Activated CD8-positive, alpha-beta memory T cell treated with anti-CD3 and anti-CD28 coated beads for 1 hour (primary cell): ENCODE measurements around the gene PRKAR2A.
"Not testable (repeated sequence)": the region's sequence is repeated elsewhere in the genome, so short reads cannot be mapped to it uniquely, and the experiment has no call there.

ENCODE experiments used
- DNase-seq, 2 donors: peaks; one replicate each; pipeline ENCODE4 v3.0.0-alpha.2; 2020; ENCODE audit warnings: low read depth in 1 of 2; ENCODE audit errors: extremely low read depth in 1 of 2

The PRKAR2A gene

GRCh38 chr3:48782046-48782445 is 65.6 kb downstream of the PRKAR2A start:
- no peak for DNase-seq

- DNase-seq: not testable (repeated sequence)
Measured at GRCh38 chr3:48778565-48778964, 69.1 kb downstream of the PRKAR2A start.

DNA sequence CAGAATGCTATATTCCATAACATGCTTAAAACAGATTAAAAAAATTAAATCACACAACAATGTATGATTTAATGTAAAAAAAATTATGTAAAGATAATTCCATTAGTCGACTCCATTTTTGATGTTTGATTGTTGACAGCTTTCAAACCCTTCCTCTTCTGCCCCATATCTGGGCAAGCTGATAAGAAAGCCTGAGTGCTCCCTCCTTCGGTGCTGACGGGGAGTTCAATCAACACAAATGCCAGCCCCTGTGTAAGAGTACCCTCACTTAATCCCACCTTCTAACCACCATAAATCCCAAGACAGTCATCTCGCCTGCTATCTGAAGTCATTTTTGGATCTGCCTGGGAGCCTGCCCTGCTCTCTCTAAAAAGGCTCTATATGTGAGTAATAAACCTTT is 70.8 kb downstream of the PRKAR2A start:
- DNase-seq: no peak

GRCh38 chr3:48770192-48770502 is 77.5 kb downstream of the PRKAR2A start:
- no peak for DNase-seq

- no peak for DNase-seq
Measured at GRCh38 chr3:48765376-48765775, 82.3 kb downstream of the PRKAR2A start.

DNA sequence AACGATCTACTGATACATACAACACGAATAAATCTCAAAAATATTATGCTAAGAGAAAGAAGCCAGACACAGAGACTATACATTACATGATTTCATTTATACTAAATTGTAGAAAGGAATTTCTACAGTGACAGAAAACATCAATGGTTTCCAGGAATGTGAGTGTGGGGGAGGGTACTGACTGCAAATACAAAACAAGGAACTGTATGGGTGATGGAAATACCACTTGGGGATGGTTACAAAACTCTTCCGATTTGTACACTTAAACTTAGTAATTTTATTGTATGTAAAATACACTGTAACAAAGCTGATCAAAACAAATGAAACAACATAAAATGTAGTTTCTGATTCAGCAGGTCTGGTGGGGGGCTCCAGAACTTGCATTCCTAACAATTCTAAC is 84.9 kb downstream of the PRKAR2A start:
- no peak for DNase-seq

DNA sequence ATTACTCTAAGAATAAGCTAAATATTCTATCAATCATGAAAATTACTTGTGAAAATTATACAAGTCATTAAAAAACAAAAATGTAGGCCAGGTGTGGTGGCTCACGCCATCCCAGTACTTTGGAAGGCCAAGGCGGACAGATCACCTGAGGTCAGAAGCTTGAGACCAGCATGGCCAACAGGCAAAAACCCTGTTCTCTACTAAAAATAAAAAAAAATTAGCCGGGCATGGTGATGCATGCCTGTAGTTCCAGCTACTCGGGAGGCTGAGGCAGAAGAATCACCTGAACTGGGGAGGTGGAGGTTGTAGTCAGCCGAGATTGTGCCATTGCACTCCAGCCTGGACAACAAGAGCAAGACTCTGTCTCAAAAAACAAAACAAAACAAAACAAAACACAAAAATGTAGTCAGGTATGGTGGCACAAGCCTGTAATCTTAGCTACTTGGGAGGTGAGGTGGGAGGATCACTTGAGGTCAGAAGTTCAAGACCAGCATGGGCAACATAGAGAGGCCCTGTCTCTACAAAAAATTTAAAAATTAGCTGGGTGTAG is 87.6 kb downstream of the PRKAR2A start:
- not testable (repeated sequence) for DNase-seq

DNA sequence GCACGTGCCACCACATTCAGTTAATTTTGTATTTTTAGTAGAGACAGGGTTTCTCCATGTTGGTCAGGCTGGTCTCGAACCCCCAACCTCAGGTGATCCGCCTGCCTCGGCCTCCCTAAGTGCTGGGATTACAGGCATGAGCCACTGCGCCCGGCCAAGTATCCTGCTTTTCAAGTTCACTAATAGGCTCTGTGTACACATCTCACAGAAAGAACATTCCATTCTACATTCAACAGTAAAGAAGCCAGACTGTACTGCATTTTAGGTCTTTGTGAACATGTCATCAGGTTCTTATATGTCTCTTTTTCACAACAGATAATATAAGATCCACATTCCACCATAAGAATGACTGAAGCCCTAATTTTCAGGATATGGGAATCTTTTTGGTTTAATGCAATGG is 88.1 kb downstream of the PRKAR2A start:
- DNase-seq: not testable (repeated sequence)

DNA sequence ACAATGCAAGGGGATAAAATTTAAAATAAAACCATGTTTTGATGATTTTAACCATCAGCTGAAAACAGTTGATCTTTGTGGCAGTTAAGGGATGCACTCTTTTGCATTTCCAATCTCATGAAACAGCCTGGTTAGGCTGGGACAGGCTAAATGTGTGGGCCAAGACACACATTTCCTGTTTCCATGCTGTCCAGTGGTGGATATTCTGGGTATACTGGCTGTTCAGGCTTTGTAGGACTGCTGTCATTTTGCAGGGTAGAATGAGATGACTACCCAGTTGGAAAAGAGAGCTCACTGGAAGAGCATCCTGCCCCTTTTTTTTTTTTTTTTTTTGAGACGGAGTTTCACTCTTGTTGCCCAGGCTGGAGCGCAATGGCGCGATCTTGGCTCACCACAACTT is 88.6 kb downstream of the PRKAR2A start:
- no peak for DNase-seq

GRCh38 chr3:48756640-48757039 is 91.0 kb downstream of the PRKAR2A start:
- DNase-seq: no peak

DNA sequence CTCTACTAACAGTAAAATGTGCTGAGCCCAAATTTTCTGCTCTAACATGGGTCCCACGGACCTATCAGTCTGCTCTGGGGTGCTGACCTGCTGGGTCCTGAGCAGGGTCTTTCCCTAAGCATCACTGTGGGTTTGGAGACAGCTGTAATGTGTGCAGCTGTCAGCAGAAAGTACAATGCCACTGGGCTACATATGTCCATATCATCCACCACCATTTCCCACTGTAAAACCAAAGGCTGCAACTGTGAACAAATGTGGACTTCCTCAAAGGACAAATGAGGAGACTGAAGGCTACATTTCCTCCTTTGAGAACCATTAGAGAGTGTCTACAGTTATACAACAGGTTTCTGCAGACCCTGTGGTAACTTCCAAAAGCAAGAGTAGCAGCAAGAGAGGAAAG is 96.8 kb downstream of the PRKAR2A start:
- DNase-seq: no peak

- DNase-seq: no peak
Measured at GRCh38 chr3:48748754-48749153, 98.9 kb downstream of the PRKAR2A start.

- no peak for DNase-seq
Measured at GRCh38 chr3:48747706-48748105, 100.0 kb downstream of the PRKAR2A start.

DNA sequence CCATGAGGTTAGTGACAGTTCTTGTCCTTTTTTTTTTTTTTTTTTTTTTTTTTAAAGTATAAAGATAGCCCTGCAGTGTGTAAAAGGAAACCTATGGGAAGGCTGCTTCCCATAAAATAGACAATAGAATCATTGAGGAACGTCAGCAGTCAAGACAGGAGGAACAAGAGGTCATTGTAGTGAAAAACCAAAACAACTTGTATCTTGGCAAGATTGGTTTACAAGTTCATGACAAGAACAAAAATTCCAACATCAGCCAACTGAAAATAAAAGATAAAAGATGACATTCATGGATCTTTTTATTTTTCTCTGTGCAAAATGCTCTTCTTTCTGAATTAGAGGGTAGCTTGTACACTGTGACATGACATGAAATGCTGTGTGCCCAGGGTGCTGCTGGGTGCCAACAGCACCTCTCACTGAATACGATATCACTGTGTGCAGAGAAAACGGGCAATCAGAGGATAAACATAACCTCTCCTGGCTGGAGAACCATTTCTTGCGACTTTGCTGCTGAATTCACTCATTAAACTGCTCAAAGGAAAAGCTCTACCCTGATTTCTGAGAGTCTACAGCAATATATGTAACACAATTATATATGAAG is 100.6 kb downstream of the PRKAR2A start:
- no peak for DNase-seq

GRCh38 chr3:48743773-48744172 is 103.9 kb downstream of the PRKAR2A start:
- no peak for DNase-seq

GRCh38 chr3:48741226-48741625 is 106.4 kb downstream of the PRKAR2A start:
- DNase-seq: not testable (repeated sequence)

DNA sequence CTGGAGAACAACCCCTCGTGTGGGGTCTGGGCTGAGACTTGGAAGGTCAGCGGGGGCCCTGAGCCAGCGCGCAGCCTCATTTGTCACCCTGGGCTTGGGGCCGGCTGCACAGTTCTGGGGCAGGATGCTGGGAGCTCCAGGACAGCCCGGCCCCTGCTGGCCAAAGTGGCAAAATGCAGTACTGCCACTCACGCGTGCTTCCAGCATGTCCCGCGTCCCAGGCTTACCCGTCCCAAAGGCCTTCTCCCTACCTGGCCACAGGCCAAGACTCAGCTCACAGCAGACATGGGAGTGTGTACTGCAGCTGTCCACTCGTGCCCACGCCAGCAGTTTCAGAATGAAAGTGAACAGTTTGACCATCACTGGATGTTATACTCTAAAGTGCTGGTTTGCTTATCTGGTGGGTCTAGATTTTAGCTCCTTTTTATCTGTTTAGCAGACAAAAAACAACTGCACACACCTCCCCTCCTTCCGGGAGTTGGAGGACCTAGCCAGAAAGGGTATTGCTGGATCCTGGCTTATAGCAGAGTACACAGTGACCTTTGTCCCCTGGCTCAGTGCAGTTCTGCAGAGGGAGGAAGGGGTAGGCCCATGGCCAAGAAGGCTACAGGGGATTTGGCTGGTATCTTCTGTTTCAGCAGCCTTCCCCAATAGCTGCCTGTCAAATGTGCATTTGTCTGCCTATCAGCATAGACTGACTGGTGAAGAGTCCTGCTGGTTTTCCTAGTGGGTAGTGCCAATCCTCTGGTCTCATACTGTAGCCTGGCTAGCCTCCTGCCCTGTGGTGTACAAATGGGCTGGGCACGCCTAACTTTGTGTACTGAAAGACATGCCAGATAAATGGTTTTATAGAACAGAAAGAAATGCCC is 107.5 kb downstream of the PRKAR2A start:
- peak in 1 of 2 donors; percentile 25 for DNase-seq

GRCh38 chr3:48739617-48739954 is 108.1 kb downstream of the PRKAR2A start:
- DNase-seq: no peak

- DNase-seq: no peak
Measured at GRCh38 chr3:48738926-48739616, 108.6 kb downstream of the PRKAR2A start.

GRCh38 chr3:48738144-48738536 is 109.5 kb downstream of the PRKAR2A start:
- no peak for DNase-seq

DNA sequence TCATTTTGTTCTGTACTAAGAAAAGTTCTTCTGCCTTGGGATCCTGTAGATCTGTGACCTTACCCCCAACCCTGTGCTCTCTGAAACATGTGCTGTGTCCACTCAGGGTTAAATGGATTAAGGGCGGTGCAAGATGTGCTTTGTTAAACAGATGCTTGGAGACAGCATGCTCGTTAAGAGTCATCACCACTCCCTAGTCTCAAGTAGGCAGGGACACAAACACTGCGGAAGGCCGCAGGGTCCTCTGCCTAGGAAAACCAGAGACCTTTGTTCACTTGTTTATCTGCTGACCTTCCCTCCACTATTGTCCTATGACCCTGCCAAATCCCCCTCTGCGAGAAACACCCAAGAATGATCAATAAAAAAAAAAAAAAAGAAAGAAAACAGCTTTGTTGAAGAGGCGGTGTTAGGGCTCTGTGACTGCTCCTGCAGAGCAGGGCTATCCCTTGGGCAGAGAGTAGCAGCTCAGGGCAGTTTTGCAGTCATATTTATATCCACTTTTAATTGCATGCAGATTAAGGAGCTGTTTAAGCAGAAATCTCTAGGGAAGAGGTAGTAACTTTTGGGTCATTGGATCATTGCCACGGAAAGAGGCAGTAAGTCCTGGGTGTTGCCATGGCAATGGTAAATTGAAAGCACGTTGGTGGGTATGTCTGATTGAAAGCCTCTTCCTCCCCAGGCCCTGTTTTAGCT is 112.5 kb downstream of the PRKAR2A start:
- DNase-seq: not testable (repeated sequence)
